Activated B cell treated with CpG ODN at 0.5 μM for 24 hours (primary cell): ENCODE data around the gene MYBPH. TPM values are rescaled to one million over a fixed set of nuclear protein-coding genes. Genes with fewer than 3 reads are reported as not detected.

Source experiments
- ATAC-seq: fragments of 200-7000 bp; cut with Tn5 transposase; one replicate; pipeline ENCODE4 v1.10.0; 2021; ENCODE audit warnings: low read depth, mild to moderate bottlenecking, moderate library complexity
- CTCF ChIA-PET: fragments of 350-600 bp; sonication (Branson Sonifier 250); formaldehyde crosslinking; loops from one replicate; lab custom pipeline; 2021; ENCODE audit warnings: antibody characterized with exemption; lab: Charles Lee
- POLR2A ChIA-PET: fragments of 350-600 bp; sonication (Branson Sonifier 250); formaldehyde crosslinking; loops from one replicate; lab custom pipeline; 2021; ENCODE audit warnings: antibody characterized with exemption; lab: Charles Lee
- DNase-seq: peaks from one replicate; pipeline ENCODE4 v3.0.0; 2022
- H3K27ac Mint-ChIP-seq: one replicate; pipeline ENCODE4 v1.8.0; 2020; ENCODE audit warnings: mixed read lengths
- H3K27me3 Mint-ChIP-seq: one replicate; pipeline ENCODE4 v1.8.0; 2021; ENCODE audit warnings: mixed read lengths
- H3K36me3 Mint-ChIP-seq: one replicate; pipeline ENCODE4 v1.8.0; 2021; ENCODE audit warnings: low read depth, mixed read lengths
- H3K4me1 Mint-ChIP-seq: one replicate; pipeline ENCODE4 v1.8.0; 2021; ENCODE audit warnings: mixed read lengths
- H3K4me3 Mint-ChIP-seq: one replicate; pipeline ENCODE4 v1.8.0; 2020; ENCODE audit warnings: mild to moderate bottlenecking, mixed read lengths
- H3K9me3 Mint-ChIP-seq: one replicate; pipeline ENCODE4 v1.8.0; 2020; ENCODE audit warnings: mixed read lengths
- intact Hi-C: fragments of 100-400 bp; cut with micrococcal nuclease; formaldehyde crosslinking; loops from one replicate; pipeline ENCODE4 v1.15.1; 2024
- total RNA-seq: library from RNA; stranded (reverse); gene quantifications from 2 replicates; pipeline ENCODE4 v1.2.3, GENCODE V29; 2022
- TF ChIP-seq, protein P1 (sequence below): fragments of 200-600 bp; IDR thresholded peaks from one replicate; pipeline ENCODE4 v1.8.0; 2022; ENCODE audit warnings: antibody characterized with exemption, mild to moderate bottlenecking

MYBPH gene
- total RNA-seq, 1 donor from 2014 or later: not detected

DNA sequence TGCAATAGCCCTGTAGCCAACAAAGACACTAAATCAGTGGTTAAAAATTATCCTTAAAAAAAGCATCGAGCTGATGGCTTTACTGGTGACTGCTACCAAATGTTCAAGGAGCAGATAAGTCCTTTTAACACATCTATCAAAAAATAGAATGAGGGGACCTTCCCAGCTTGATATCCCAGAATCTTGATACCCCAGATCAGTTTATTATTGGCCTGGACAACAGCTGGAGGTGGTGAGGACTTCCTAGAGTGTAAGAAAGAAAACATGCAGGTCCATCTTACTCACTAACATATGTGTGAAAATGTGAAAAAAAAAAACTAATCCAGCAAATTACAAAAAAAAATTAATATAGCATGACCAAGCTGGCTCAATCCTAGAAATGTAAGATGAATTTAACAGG, 32.6 kb upstream of the MYBPH start:
- intact Hi-C loops: no loop called here
- no peak for ATAC-seq
- CTCF ChIA-PET: no interaction called here
- Mint-ChIP-seq H3K9me3 (no peaks in the 10 kb centered on the region), H3K27me3 (peaks cover 17% of the 10 kb centered on the region), H3K4me3 (no peak overlapping the region), H3K36me3 (no peaks in the 10 kb centered on the region), H3K4me1 (no peaks in the 10 kb centered on the region), H3K27ac (no peak overlapping the region)
- POLR2A ChIA-PET: no interaction called here
- DNase-seq: no peak
- TF ChIP-seq, protein P1, sequence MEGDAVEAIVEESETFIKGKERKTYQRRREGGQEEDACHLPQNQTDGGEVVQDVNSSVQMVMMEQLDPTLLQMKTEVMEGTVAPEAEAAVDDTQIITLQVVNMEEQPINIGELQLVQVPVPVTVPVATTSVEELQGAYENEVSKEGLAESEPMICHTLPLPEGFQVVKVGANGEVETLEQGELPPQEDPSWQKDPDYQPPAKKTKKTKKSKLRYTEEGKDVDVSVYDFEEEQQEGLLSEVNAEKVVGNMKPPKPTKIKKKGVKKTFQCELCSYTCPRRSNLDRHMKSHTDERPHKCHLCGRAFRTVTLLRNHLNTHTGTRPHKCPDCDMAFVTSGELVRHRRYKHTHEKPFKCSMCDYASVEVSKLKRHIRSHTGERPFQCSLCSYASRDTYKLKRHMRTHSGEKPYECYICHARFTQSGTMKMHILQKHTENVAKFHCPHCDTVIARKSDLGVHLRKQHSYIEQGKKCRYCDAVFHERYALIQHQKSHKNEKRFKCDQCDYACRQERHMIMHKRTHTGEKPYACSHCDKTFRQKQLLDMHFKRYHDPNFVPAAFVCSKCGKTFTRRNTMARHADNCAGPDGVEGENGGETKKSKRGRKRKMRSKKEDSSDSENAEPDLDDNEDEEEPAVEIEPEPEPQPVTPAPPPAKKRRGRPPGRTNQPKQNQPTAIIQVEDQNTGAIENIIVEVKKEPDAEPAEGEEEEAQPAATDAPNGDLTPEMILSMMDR: no peak

DNA sequence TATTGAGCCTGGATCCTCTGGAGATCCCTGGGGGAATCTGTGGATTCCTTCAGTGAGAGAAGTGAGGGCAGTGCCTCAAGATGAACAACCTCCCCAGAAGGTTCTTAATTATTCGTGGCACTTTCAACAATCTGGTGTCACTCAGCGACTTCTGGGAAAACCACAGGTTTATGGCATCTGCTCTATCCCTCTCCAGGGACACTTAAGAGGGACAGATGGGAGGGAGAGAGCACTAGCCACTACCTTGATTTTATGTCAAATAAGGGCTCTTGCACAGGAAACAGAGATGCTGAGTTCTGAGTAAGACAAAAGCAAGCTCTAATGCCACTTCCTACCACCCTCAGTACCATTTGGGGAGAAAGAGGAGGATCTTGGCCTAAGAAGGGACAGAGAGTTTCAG, 32.1 kb upstream of the MYBPH start:
- CTCF ChIA-PET: no interaction called here
- no peaks in the 10 kb centered on the region for H3K9me3 Mint-ChIP-seq
- H3K4me3 Mint-ChIP-seq: no peak overlapping the region
- H3K4me1 Mint-ChIP-seq: no peaks in the 10 kb centered on the region
- no peaks in the 10 kb centered on the region for H3K36me3 Mint-ChIP-seq
- DNase-seq (no peak), ATAC-seq (no peak)
- intact Hi-C loops: no loop called here
- H3K27me3 Mint-ChIP-seq: peaks cover 17% of the 10 kb centered on the region
- TF ChIP-seq, protein P1: no peak
- no peak overlapping the region for H3K27ac Mint-ChIP-seq
- POLR2A ChIA-PET: no interaction called here

DNA sequence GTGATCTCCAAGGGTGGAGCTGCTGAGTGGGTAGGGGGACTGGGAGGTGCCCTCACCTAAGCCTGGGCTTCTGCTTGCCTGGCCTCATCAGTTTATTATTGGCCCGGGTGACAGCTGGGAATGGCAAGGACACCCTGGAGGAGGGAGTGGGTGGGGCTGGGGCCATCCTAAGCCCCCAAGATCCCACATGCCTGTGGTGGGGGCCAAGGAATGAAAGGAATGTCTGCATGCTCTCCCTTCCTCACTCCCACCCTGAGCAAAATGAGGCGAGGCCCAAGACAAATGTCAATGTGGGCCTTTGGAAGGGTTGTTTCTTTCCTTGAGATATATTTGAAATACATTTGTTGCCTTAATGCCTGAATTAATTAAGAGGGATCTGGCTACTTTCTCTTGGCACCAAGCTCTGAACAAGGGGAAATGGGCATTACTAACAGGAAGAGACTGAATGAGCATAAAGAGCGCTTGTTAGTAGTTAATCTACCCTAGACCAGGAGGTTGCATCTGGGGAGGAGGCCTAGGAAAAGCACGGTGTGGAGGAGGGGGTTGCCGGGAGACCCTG, 30.6 kb upstream of the MYBPH start:
- no peaks in the 10 kb centered on the region for H3K36me3 Mint-ChIP-seq
- POLR2A ChIA-PET: no interaction called here
- TF ChIP-seq, protein P1: no peak
- no peak overlapping the region for H3K4me3 Mint-ChIP-seq
- no peaks in the 10 kb centered on the region for H3K9me3 Mint-ChIP-seq
- no peak for ATAC-seq
- peaks cover 26% of the 10 kb centered on the region for H3K27me3 Mint-ChIP-seq
- no peak overlapping the region for H3K27ac Mint-ChIP-seq
- intact Hi-C loops: no loop called here
- CTCF ChIA-PET: no interaction called here
- DNase-seq: no peak
- H3K4me1 Mint-ChIP-seq: no peaks in the 10 kb centered on the region

DNA sequence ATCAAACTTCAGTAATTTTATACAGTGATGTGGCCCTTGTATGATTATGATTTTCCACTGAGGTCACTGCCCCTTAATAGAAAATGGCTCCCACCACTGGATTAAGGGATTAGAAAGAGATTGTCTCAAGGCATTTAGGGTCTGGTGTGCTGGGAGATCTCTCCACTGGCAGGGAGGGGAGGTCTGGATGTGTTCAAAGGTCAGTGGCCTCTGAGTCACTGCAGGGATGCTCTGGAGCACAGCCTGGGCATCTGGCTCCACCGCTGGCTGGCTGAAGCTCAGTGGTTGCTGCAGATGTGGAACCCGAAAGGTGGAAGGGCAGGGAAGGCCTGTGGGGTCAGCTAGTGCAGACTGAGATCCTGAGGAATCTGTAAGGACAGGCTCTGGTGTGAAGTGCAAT, 29.1 kb upstream of the MYBPH start:
- intact Hi-C loops: no loop called here
- H3K4me3 Mint-ChIP-seq: no peak overlapping the region
- ChIA-PET CTCF (no interaction called here), POLR2A (no interaction called here)
- H3K27me3 Mint-ChIP-seq: peaks cover 34% of the 10 kb centered on the region
- no peaks in the 10 kb centered on the region for H3K4me1 Mint-ChIP-seq
- ATAC-seq (no peak), DNase-seq (no peak)
- TF ChIP-seq, protein P1: no peak
- no peaks in the 10 kb centered on the region for H3K36me3 Mint-ChIP-seq
- no peak overlapping the region for H3K27ac Mint-ChIP-seq
- H3K9me3 Mint-ChIP-seq: no peaks in the 10 kb centered on the region

DNA sequence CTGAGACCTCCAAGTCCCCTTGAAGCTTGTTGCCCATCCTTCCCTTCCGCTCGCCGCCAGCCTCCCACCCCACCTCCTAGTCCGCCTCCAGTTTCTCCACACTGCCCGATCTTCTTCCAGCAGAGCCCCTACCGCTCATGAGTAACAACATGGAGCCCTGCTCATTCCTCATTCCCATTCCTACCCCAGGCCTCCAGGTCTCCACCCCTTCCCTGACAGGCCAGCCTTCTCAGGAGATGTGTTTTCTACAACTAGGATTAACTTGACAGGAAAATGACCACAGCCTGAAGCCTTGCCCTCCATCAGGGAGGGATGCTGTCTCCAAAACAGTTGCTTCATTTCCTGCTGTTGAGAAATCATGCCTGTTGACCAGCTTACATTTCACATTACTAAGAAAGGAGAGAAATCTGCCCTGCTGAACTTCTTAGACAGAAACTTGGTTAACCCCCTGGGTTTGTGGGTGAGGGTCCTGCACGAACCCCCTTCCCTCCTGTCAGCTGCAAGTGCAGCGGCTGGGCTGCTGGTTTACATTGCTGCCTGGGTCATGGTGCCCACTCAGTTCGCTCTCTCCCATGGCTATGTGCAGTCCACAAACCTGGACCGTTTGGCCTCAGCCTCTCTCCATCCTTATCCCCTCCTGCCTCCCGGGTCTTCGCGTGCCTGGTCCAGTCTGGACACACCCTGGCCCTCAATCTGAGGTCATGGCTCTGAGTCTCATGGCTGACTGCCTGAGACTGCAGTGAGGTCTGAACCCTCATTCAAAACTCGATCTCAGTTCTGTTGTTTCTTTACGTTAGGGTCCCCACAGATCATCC, 27.0 kb upstream of the MYBPH start:
- TF ChIP-seq, protein P1: no peak
- CTCF ChIA-PET: no interaction called here
- ATAC-seq: no peak
- Mint-ChIP-seq H3K4me3 (no peak overlapping the region), H3K27me3 (peaks cover 32% of the 10 kb centered on the region), H3K4me1 (no peaks in the 10 kb centered on the region), H3K27ac (no peak overlapping the region), H3K36me3 (no peaks in the 10 kb centered on the region), H3K9me3 (no peaks in the 10 kb centered on the region)
- POLR2A ChIA-PET: no interaction called here
- no peak for DNase-seq
- intact Hi-C loops: no loop called here
